ENCODE results near the gene KNG1. TPM values are rescaled to one million over a fixed set of nuclear protein-coding genes. Genes with fewer than 3 reads are reported as not detected.

KNG1 gene
- total RNA-seq, 2 donors from 2014 or later = not detected

- ATAC-seq (replicated peaks in 1 of 2) (no peak), DNase-seq (no peak)
- Mint-ChIP-seq H3K4me1 (ENCODE audit: low read depth) (no peaks in the 10 kb centered on the region), H3K4me3 (no peak overlapping the region), H3K36me3 (ENCODE audit: insufficient read depth in 2 of 2) (no peaks in the 10 kb centered on the region), H3K27me3 (ENCODE audit: low read depth) (no peaks in the 10 kb centered on the region), H3K9me3 (no peaks in the 10 kb centered on the region), H3K27ac (no peak overlapping the region)
These were observed 5.3 kb downstream of the KNG1 start for GRCh38 chr3:186722457-186722856.

- ATAC-seq (replicated peaks in 1 of 2) (no peak), DNase-seq (no peak)
- H3K27me3 Mint-ChIP-seq (ENCODE audit: low read depth) = no peaks in the 10 kb centered on the region
- no peaks in the 10 kb centered on the region for H3K36me3 Mint-ChIP-seq (ENCODE audit: insufficient read depth in 2 of 2)
- no peak overlapping the region for H3K4me3 Mint-ChIP-seq
- no peaks in the 10 kb centered on the region for H3K9me3 Mint-ChIP-seq
- H3K27ac Mint-ChIP-seq = no peak overlapping the region
- no peaks in the 10 kb centered on the region for H3K4me1 Mint-ChIP-seq (ENCODE audit: low read depth)
These were observed 7.8 kb downstream of the KNG1 start for GRCh38 chr3:186724911-186725310.

DNA sequence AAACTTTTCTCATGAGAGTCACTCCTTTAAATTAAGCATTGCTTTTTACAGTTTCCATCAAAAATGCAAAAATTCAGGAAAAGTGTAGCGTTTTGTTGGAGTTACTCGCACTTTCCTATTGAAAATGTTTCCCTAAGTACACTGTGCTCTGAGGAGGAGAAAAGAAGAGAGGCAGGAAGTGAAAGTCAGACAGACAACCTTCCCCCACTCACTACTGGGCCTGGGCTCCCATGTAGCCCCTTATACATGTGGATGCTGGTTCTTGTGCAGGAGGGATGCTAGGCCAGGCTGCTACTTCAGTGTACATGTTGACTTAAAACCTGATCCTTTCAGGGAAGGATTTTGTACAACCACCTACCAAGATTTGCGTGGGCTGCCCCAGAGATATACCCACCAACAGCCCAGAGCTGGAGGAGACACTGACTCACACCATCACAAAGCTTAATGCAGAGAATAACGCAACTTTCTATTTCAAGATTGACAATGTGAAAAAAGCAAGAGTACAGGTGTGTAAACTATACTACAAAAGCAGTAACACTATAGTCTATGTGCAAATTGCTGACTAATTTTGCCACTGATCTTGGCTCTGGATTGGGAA lies 15.1 kb downstream of the KNG1 start:
- H3K4me3 Mint-ChIP-seq = peak overlapping the region; percentile 22 to 28
- peak; percentile 13 to 32 for DNase-seq
- peaks cover 16% of the 10 kb centered on the region for H3K4me1 Mint-ChIP-seq (ENCODE audit: low read depth)
- ATAC-seq (replicated peaks in 1 of 2) = peak; percentile 69 to 79
- no peaks in the 10 kb centered on the region for H3K9me3 Mint-ChIP-seq
- H3K27me3 Mint-ChIP-seq (ENCODE audit: low read depth) = no peaks in the 10 kb centered on the region
- no peak overlapping the region for H3K27ac Mint-ChIP-seq
- no peaks in the 10 kb centered on the region for H3K36me3 Mint-ChIP-seq (ENCODE audit: insufficient read depth in 2 of 2)

DNA sequence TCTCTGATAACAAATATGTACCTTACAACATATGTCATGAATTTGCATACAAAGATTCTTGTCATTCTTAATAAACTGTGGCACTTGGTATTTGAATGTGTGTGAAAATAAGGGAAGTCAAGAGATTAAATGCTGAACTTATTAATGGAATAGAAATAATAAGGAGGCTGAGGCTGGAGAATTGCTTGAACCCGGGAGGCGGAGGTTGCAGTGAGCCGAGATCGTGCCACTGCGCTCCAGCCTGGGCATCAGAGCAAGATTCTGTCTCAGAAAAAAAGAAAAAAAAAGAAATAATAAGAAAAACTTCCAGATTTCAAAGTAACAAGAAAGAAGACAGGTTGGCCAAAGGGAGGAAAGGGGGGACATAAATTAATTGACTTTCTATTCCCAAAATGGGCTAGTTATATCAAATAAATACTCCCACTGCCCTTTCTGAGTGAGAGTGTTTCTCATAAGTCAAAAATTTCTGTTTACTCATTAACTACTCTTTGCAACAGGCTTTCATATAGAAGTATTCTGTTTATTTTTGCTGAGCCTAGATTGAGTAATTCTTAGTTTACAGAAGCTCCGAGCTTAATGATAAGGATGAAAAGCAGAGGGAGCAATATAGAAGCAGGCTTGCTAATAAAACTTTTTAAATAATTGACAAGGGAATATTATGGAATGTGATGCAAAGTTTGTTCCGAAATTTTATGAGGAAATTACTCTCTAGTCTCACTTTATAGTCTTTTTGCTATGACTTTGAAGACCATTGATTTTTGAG lies 25.6 kb downstream of the KNG1 start:
- peaks cover 6% of the 10 kb centered on the region for H3K4me1 Mint-ChIP-seq (ENCODE audit: low read depth)
- no peak for ATAC-seq (replicated peaks in 1 of 2)
- no peak overlapping the region for H3K27ac Mint-ChIP-seq
- H3K27me3 Mint-ChIP-seq (ENCODE audit: low read depth) = no peaks in the 10 kb centered on the region
- H3K9me3 Mint-ChIP-seq = no peaks in the 10 kb centered on the region
- peaks cover 1 to 2% of the 10 kb centered on the region in 2 donors for H3K36me3 Mint-ChIP-seq (ENCODE audit: insufficient read depth in 2 of 2)
- DNase-seq = no peak
- H3K4me3 Mint-ChIP-seq = no peak overlapping the region

GRCh38 chr3:186743666-186744065 lies 26.5 kb downstream of the KNG1 start:
- Mint-ChIP-seq H3K36me3 (ENCODE audit: insufficient read depth in 2 of 2) (peaks cover 1 to 2% of the 10 kb centered on the region in 2 donors), H3K4me1 (ENCODE audit: low read depth) (peaks cover 6% of the 10 kb centered on the region), H3K27me3 (ENCODE audit: low read depth) (no peaks in the 10 kb centered on the region), H3K9me3 (no peaks in the 10 kb centered on the region), H3K27ac (no peak overlapping the region), H3K4me3 (no peak overlapping the region)
- DNase-seq (no peak), ATAC-seq (replicated peaks in 1 of 2) (no peak)

- no peak for ATAC-seq (replicated peaks in 1 of 2)
These were observed 28.8 kb downstream of the KNG1 start for GRCh38 chr3:186746008-186746407.

GRCh38 chr3:186750316-186750715 lies 33.2 kb downstream of the KNG1 start:
- Mint-ChIP-seq H3K9me3 (no peaks in the 10 kb centered on the region), H3K4me1 (ENCODE audit: low read depth) (peaks cover 22% of the 10 kb centered on the region), H3K4me3 (no peak overlapping the region), H3K27ac (no peak overlapping the region), H3K27me3 (ENCODE audit: low read depth) (peaks cover 4% of the 10 kb centered on the region), H3K36me3 (ENCODE audit: insufficient read depth in 2 of 2) (no peaks in the 10 kb centered on the region)
- ATAC-seq (replicated peaks in 1 of 2) = no peak
- no peak for DNase-seq

More at GRCh38 chr3:186746008-186746407, 28.8 kb downstream of the KNG1 start:
- no peak overlapping the region for H3K27ac Mint-ChIP-seq
- DNase-seq = no peak
- H3K4me3 Mint-ChIP-seq = no peak overlapping the region
- H3K36me3 Mint-ChIP-seq (ENCODE audit: insufficient read depth in 2 of 2) = peaks cover 1 to 2% of the 10 kb centered on the region in 2 donors
- peaks cover 6% of the 10 kb centered on the region for H3K4me1 Mint-ChIP-seq (ENCODE audit: low read depth)
- H3K27me3 Mint-ChIP-seq (ENCODE audit: low read depth) = no peaks in the 10 kb centered on the region
- no peaks in the 10 kb centered on the region for H3K9me3 Mint-ChIP-seq

GRCh38 chr3:186751480-186751879 lies 34.3 kb downstream of the KNG1 start:
- Mint-ChIP-seq H3K27me3 (ENCODE audit: low read depth) (peaks cover 4% of the 10 kb centered on the region), H3K4me3 (no peak overlapping the region), H3K36me3 (ENCODE audit: insufficient read depth in 2 of 2) (no peaks in the 10 kb centered on the region), H3K9me3 (no peaks in the 10 kb centered on the region), H3K27ac (no peak overlapping the region), H3K4me1 (ENCODE audit: low read depth) (peaks cover 17% of the 10 kb centered on the region)
- DNase-seq (no peak), ATAC-seq (replicated peaks in 1 of 2) (no peak)

GRCh38 chr3:186754006-186754405 lies 36.8 kb downstream of the KNG1 start:
- DNase-seq = no peak
- peaks cover 17% of the 10 kb centered on the region for H3K4me1 Mint-ChIP-seq (ENCODE audit: low read depth)
- no peak for ATAC-seq (replicated peaks in 1 of 2)
- H3K9me3 Mint-ChIP-seq = no peaks in the 10 kb centered on the region
- peak overlapping the region; percentile 71 for H3K27ac Mint-ChIP-seq
- H3K36me3 Mint-ChIP-seq (ENCODE audit: insufficient read depth in 2 of 2) = no peaks in the 10 kb centered on the region
- peak overlapping the region; percentile 58 to 87 for H3K4me3 Mint-ChIP-seq
- peaks cover 4% of the 10 kb centered on the region for H3K27me3 Mint-ChIP-seq (ENCODE audit: low read depth)

GRCh38 chr3:186754871-186755270 lies 37.7 kb downstream of the KNG1 start:
- DNase-seq = no peak
- Mint-ChIP-seq H3K9me3 (no peaks in the 10 kb centered on the region), H3K27ac (no peak overlapping the region), H3K27me3 (ENCODE audit: low read depth) (peaks cover 4% of the 10 kb centered on the region), H3K4me3 (no peak overlapping the region), H3K4me1 (ENCODE audit: low read depth) (peaks cover 22% of the 10 kb centered on the region), H3K36me3 (ENCODE audit: insufficient read depth in 2 of 2) (no peaks in the 10 kb centered on the region)
- ATAC-seq (replicated peaks in 1 of 2) = no peak

GRCh38 chr3:186757214-186757613 lies 40.1 kb downstream of the KNG1 start:
- ATAC-seq (replicated peaks in 1 of 2) = no peak
- H3K36me3 Mint-ChIP-seq (ENCODE audit: insufficient read depth in 2 of 2) = no peaks in the 10 kb centered on the region
- no peak overlapping the region for H3K27ac Mint-ChIP-seq
- H3K4me3 Mint-ChIP-seq = no peak overlapping the region
- no peak for DNase-seq
- peaks cover 33% of the 10 kb centered on the region for H3K4me1 Mint-ChIP-seq (ENCODE audit: low read depth)
- H3K27me3 Mint-ChIP-seq (ENCODE audit: low read depth) = no peaks in the 10 kb centered on the region
- no peaks in the 10 kb centered on the region for H3K9me3 Mint-ChIP-seq

GRCh38 chr3:186757686-186758220 lies 40.6 kb downstream of the KNG1 start:
- ATAC-seq (replicated peaks in 1 of 2) = no peak
- H3K27me3 Mint-ChIP-seq (ENCODE audit: low read depth) = no peaks in the 10 kb centered on the region
- H3K4me3 Mint-ChIP-seq = no peak overlapping the region
- no peak for DNase-seq
- peaks cover 33% of the 10 kb centered on the region for H3K4me1 Mint-ChIP-seq (ENCODE audit: low read depth)
- no peaks in the 10 kb centered on the region for H3K9me3 Mint-ChIP-seq
- H3K27ac Mint-ChIP-seq = no peak overlapping the region
- H3K36me3 Mint-ChIP-seq (ENCODE audit: insufficient read depth in 2 of 2) = no peaks in the 10 kb centered on the region

- no peak for DNase-seq
- H3K4me1 Mint-ChIP-seq (ENCODE audit: low read depth) = peaks cover 20% of the 10 kb centered on the region
- no peaks in the 10 kb centered on the region for H3K36me3 Mint-ChIP-seq (ENCODE audit: insufficient read depth in 2 of 2)
- H3K9me3 Mint-ChIP-seq = no peaks in the 10 kb centered on the region
- no peak overlapping the region for H3K4me3 Mint-ChIP-seq
- no peaks in the 10 kb centered on the region for H3K27me3 Mint-ChIP-seq (ENCODE audit: low read depth)
- H3K27ac Mint-ChIP-seq = no peak overlapping the region
- ATAC-seq (replicated peaks in 1 of 2) = no peak
These were observed 42.2 kb downstream of the KNG1 start for GRCh38 chr3:186759231-186759930.

All from activated T-cell treated with anti-CD3 and anti-CD28 coated beads, Interleukin-2, amount 50 U/mL, for 72 hours (primary cell).